Left kidney (tissue), 1 donor: ENCODE data around the gene SPATS2. TPM values are rescaled to one million over a fixed set of nuclear protein-coding genes. Genes with fewer than 3 reads are reported as not detected.

Experiments used
- polyA plus RNA-seq: library from polyadenylated mRNA; unstranded; fragments of 120-200 nt; gene quantifications from one replicate; pipeline ENCODE4 v1.2.1, GENCODE V29; 2013; ENCODE audit not compliant: insufficient read length

SPATS2 gene
- polyA plus RNA-seq, 1 donor = 60.5 TPM

Other genes starting within 250 kb of the SPATS2 start
- gene TUBA1B, start 236.1 kb upstream of the SPATS2 start, polyA plus RNA-seq = 1,176 TPM
- gene TUBA1A, start 178.4 kb upstream of the SPATS2 start, polyA plus RNA-seq = 433 TPM
- 123 TPM for gene TUBA1C, start 102.4 kb upstream of the SPATS2 start, polyA plus RNA-seq
- not detected for gene PRPH, start 72.3 kb upstream of the SPATS2 start, polyA plus RNA-seq
- gene TROAP, start 44.2 kb upstream of the SPATS2 start, polyA plus RNA-seq = 35.9 TPM
- 1.2 TPM for gene C1QL4, start 30.3 kb upstream of the SPATS2 start, polyA plus RNA-seq
- gene DNAJC22, start 20.6 kb upstream of the SPATS2 start, polyA plus RNA-seq = 30.2 TPM
- 5.2 TPM for gene KCNH3, start 171.6 kb downstream of the SPATS2 start, polyA plus RNA-seq
- gene MCRS1, start 200.7 kb downstream of the SPATS2 start, polyA plus RNA-seq = 61.6 TPM
- 3.1 TPM for gene FAM186B, start 238.2 kb downstream of the SPATS2 start, polyA plus RNA-seq